Heart left ventricle (tissue), 16 donors: ENCODE data around the gene COL19A1. TPM values are rescaled to one million over a fixed set of nuclear protein-coding genes. Genes with fewer than 3 reads are reported as not detected.

Source experiments
- ATAC-seq, 4 donors: fragments of 200-7000 bp; cut with Tn5 transposase; one replicate each; pipeline ENCODE4 v1.9.1; 2020 to 2022; ENCODE audit warnings: moderate library complexity in 4 of 4, mild to moderate bottlenecking in 3 of 4, moderate number of reproducible peaks in 1 of 4
- DNase-seq, 5 donors: peaks; one replicate each; pipeline ENCODE4 v3.0.0-alpha.2; 2020
- H3K27ac ChIP-seq, 12 donors: fragments of 200-600 bp; sonication (generic) in 4 of 12; one replicate each; pipeline versions ENCODE4 v1.5.0 to v1.8.0; 2016 to 2022; ENCODE audit warnings: mild to moderate bottlenecking in 2 of 12
- H3K27me3 ChIP-seq, 9 donors: fragments of 200-600 bp; sonication (generic) in 2 of 9; one replicate each; pipeline versions ENCODE4 v1.5.1 to v1.8.0; 2016 to 2022; ENCODE audit warnings: mild to moderate bottlenecking in 3 of 9
- H3K36me3 ChIP-seq, 9 donors: fragments of 200-600 bp; sonication (generic) in 2 of 9; one replicate each; pipeline versions ENCODE4 v1.5.0 to v1.8.0; 2018 to 2022; ENCODE audit warnings: mild to moderate bottlenecking in 2 of 9
- H3K4me1 ChIP-seq, 12 donors: fragments of 200-600 bp; sonication (generic) in 4 of 12; one replicate each; pipeline versions ENCODE4 v1.5.0 to v1.8.0; 2016 to 2022; ENCODE audit warnings: mild to moderate bottlenecking in 3 of 12
- H3K4me3 ChIP-seq, 12 donors: fragments of 200-600 bp; sonication (generic) in 4 of 12; one replicate each; pipeline versions ENCODE4 v1.5.0 to v1.8.0; 2017 to 2022; ENCODE audit warnings: mild to moderate bottlenecking in 9 of 12, moderate library complexity in 4 of 12
- H3K9me3 ChIP-seq, 12 donors: fragments of 200-600 bp; sonication (generic) in 4 of 12; one replicate each; pipeline versions ENCODE4 v1.5.0 to v1.8.0; 2016 to 2022; ENCODE audit warnings: mild to moderate bottlenecking in 1 of 12
- POLR2A ChIP-seq, 2 donors: fragments of 450-650 bp; IDR thresholded peaks; one replicate each; pipeline ENCODE4 v1.6.1; 2017; ENCODE audit warnings: antibody characterized with exemption in 2 of 2, mild to moderate bottlenecking in 2 of 2, moderate library complexity in 2 of 2
- WGBS, 4 donors: extraction: QIAGEN DNeasy Blood & Tissue Kit in 2 of 4; methylation state at CpG; one replicate each; pipeline versions ENCODE4 v1.1.5 to v1.1.7; 2013 to 2018; 5-methylcytosine and 5-hydroxymethylcytosine counted together
- intact Hi-C, 10 donors: fragments of 100-400 bp; cut with DNase I; formaldehyde crosslinking; loops; one replicate each; pipeline versions ENCODE4 v1.11.1 to v1.14.2; 2022
- polyA plus RNA-seq, 2 donors: library from polyadenylated mRNA; stranded (reverse); fragments of 200-250 nt; gene quantifications; one replicate each; pipeline ENCODE4 v1.2.3, GENCODE V29; 2013
- total RNA-seq, 9 donors: library from RNA; depleted of rRNA in 2 of 9; stranded (reverse); fragments of >200 nt in 2 of 9; fragmentation: NEBNext Ultra II Directional in 3 of 9; extraction: Animal tissue kit (Norgen Biotek cat#: 25700) in 3 of 9; gene quantifications; one replicate each; pipeline versions ENCODE4 v1.1.0 to v1.2.4, GENCODE V29; 2016 to 2023
- TF ChIP-seq, protein P1 (sequence below), 12 donors: fragments of 200-600 bp; sonication (generic) in 4 of 12; IDR thresholded peaks; one replicate each; pipeline versions ENCODE4 v1.5.0 to v1.8.0; 2018 to 2022; ENCODE audit warnings: antibody characterized with exemption in 12 of 12, mild to moderate bottlenecking in 5 of 12
- donor health status: ischemic (EF 13 %, LVEDD 7.1; RV severe dilation, severe dysfunction).
- donor health status: healthy with polysubstance abuse.
- donor health status: DM: no; HTN: yes; CAD: no.
- donor health status: DM: no; HTN: no; CAD: no.
- donor health status: ischemic (EF 25% LVEDD 6.9; RV normal size, moderate dysfunction).
- donor health status: ischemic (EF 25% LVEDD 5.7; RV mildly dilated, moderate dysfunction).
- donor health status: healthy.
- donor health status: DM: yes; HTN: yes; CAD: no.
- donor health status: ischemic (EF 35%, LVEDD 5.7; RV mildly dilated, moderate dysfunction).
- donor health status: nonischemic (EF 11% LVEDD 7.7; RV severe dilation, severe dysfunction).
- donor health status: DM: yes; HTN: yes; CAD: no.
- donor health status: PGD.
- donor health status: ischemic (EF 29% LVEDD 5.4; RV normal size, mild dysfunction).
- donor health status: nonischemic (EF 23%, LVEDD 6.1; RV moderate dilation, normal function).

Gene COL19A1
- total and polyA plus RNA-seq, 11 donors: 0.69 to 4.6 (median 1.6) TPM

DNA sequence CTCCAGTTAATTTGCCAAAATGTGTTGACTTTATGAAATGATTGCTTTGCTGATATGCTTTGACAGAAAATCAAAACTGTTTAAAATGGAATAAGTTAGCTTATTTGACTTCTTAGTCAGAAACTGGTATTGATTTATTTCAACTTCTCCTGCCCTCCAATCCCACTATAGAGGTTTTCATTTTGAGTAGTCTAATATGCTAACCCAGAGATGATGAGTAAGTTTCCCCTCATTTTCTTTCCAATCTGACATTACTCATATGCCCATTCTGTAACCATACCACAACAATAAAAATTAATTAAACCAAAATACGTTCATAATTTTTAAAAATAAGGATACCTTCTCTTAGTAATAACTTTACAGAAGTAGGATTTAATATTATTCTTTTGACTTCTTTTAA, 78.8 kb downstream of the COL19A1 start:
- Histone ChIP-seq H3K27me3 (no peaks in the 10 kb centered on the region), H3K27ac (no peak overlapping the region), H3K36me3 (no peaks in the 10 kb centered on the region), H3K9me3 (no peaks in the 10 kb centered on the region), H3K4me1 (peaks cover 0 to 6% (median 0%) of the 10 kb centered on the region in 12 donors), H3K4me3 (no peak overlapping the region)
- ATAC-seq (no peak), DNase-seq (no peak)
- TF ChIP-seq POLR2A (IDR thresholded peaks at IDR 0.05): no peak
- TF ChIP-seq, protein P1, sequence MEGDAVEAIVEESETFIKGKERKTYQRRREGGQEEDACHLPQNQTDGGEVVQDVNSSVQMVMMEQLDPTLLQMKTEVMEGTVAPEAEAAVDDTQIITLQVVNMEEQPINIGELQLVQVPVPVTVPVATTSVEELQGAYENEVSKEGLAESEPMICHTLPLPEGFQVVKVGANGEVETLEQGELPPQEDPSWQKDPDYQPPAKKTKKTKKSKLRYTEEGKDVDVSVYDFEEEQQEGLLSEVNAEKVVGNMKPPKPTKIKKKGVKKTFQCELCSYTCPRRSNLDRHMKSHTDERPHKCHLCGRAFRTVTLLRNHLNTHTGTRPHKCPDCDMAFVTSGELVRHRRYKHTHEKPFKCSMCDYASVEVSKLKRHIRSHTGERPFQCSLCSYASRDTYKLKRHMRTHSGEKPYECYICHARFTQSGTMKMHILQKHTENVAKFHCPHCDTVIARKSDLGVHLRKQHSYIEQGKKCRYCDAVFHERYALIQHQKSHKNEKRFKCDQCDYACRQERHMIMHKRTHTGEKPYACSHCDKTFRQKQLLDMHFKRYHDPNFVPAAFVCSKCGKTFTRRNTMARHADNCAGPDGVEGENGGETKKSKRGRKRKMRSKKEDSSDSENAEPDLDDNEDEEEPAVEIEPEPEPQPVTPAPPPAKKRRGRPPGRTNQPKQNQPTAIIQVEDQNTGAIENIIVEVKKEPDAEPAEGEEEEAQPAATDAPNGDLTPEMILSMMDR (IDR thresholded peaks at IDR 0.05): no peak
- intact Hi-C loops: no loop called here
- WGBS, 4 donors: 65 to 78% (median 72%) methylated on average over 1 of the region's 1 CpG

DNA sequence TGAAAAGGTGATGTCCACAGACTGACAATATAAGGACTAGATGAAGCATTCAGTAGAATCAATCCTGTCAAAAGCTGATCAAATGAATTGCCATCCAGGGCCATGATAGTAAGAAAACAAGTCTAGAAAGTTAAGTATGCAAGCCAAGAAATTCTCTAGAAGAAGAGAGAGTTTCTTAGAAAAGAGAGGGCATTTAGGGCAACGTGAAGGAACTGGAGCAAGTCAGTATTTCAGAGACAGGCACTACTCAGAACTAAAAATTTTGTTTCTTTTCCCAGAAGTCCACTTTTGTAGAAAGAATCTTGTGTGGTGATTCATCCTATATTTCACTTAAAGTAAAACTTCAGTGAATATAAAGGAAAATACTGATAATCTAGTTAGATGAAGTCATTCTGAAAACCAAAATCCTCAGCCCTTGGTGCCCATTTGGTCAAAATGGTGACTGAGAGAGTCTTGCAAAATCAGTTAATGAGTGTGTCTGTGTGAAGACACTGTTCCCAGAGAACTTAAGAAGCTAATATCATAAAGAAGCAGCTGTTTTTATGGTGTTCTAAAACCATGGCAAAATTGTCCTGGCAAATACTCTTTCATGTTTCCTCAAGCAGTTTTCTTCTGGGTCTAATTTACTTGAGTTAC, 82.2 kb downstream of the COL19A1 start:
- intact Hi-C loops: no loop called here
- Histone ChIP-seq H3K27ac (no peak overlapping the region), H3K4me1 (peaks cover 0 to 22% (median 0%) of the 10 kb centered on the region in 12 donors), H3K36me3 (no peaks in the 10 kb centered on the region), H3K4me3 (no peak overlapping the region), H3K9me3 (no peaks in the 10 kb centered on the region), H3K27me3 (no peaks in the 10 kb centered on the region)
- TF ChIP-seq, protein P1 (IDR thresholded peaks at IDR 0.05): no peak
- TF ChIP-seq POLR2A (IDR thresholded peaks at IDR 0.05): no peak
- ATAC-seq (no peak), DNase-seq (no peak)
- WGBS, 4 donors: 67 to 72% (median 68%) methylated on average over 1 of the region's 1 CpG

DNA sequence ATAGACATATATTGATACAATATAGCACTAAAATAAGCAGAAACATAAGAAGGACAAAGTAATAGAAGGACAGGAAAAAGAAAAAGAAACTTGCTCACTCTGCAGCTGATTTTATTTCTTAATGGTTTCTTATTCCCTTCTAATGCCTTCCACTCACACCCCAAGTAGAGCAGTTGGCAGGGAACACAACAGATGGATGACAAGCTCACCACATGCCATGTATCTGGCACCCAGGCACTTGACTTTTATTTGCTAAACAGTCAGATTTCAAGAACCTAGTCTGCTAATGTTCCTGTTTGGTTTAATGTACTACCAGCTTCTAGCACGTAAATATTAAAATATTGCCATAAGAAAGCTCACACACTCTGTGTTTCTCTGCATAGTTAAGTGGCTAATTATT, 87.1 kb downstream of the COL19A1 start:
- H3K27me3 ChIP-seq: no peaks in the 10 kb centered on the region
- no peak overlapping the region for H3K4me3 ChIP-seq
- H3K4me1 ChIP-seq: peaks cover 0 to 24% (median 0%) of the 10 kb centered on the region in 12 donors
- TF ChIP-seq, protein P1 (IDR thresholded peaks at IDR 0.05): no peak
- no peak for TF ChIP-seq POLR2A (IDR thresholded peaks at IDR 0.05)
- no peak overlapping the region for H3K27ac ChIP-seq
- H3K9me3 ChIP-seq: no peaks in the 10 kb centered on the region
- WGBS, 4 donors: 61 to 88% (median 69%) methylated on average over 1 of the region's 1 CpG
- H3K36me3 ChIP-seq: no peaks in the 10 kb centered on the region
- no peak for ATAC-seq
- no peak for DNase-seq
- intact Hi-C loops: no loop called here

DNA sequence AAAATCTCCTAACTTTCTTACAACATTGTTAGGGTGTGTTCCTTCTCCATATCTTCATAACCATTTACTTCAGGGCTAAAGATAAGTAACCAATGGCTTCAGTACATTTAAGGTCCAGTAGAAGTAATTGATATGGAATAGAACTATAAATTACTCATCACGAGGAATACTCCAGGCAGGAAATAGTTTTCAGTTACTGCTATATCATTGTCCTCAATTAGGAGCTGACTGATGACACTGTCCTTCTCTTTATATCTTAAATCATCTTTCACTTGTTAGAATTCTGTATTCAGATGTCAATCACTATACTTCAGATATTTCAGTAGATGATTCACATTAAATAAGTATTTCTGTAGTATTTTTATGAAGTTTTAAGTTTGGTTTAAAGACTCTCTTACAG, 88.4 kb downstream of the COL19A1 start:
- no peak for DNase-seq
- Histone ChIP-seq H3K4me3 (no peak overlapping the region), H3K27me3 (no peaks in the 10 kb centered on the region), H3K9me3 (no peaks in the 10 kb centered on the region), H3K4me1 (peaks cover 0 to 22% (median 0%) of the 10 kb centered on the region in 12 donors), H3K27ac (no peak overlapping the region), H3K36me3 (no peaks in the 10 kb centered on the region)
- no peak for ATAC-seq
- TF ChIP-seq POLR2A (IDR thresholded peaks at IDR 0.05): no peak
- TF ChIP-seq, protein P1 (IDR thresholded peaks at IDR 0.05): no peak
- WGBS, 4 donors: 34 to 67% (median 53%) methylated on average over 1 of the region's 1 CpG
- intact Hi-C loops: no loop called here
